Thyroid gland (tissue), 4 donors: ENCODE results near the gene SIRPA. TPM values are rescaled to one million over a fixed set of nuclear protein-coding genes. Genes with fewer than 3 reads are reported as not detected.

ENCODE experiments used
- DNase-seq, 2 donors: peaks; one replicate each; pipeline ENCODE4 v3.0.0-alpha.2; 2019
- H3K27ac ChIP-seq, 3 donors: fragments of 200-600 bp; sonication (generic); 1 replicate in 2 of 3; 2 replicates in 1 of 3; pipeline ENCODE4 v1.5.1; 2016 to 2019; ENCODE audit warnings: mild to moderate bottlenecking in 1 of 3, moderate library complexity in 1 of 3
- H3K27me3 ChIP-seq: fragments of 200-600 bp; sonication (generic); one replicate; pipeline ENCODE4 v1.5.1; 2019
- H3K36me3 ChIP-seq, 2 donors: fragments of 200-600 bp; sonication (generic); one replicate each; pipeline ENCODE4 v1.5.1; 2016 to 2019
- H3K4me1 ChIP-seq, 2 donors: fragments of 200-600 bp; sonication (generic); one replicate each; pipeline ENCODE4 v1.5.1; 2017 to 2019
- H3K4me3 ChIP-seq, 3 donors: fragments of 200-600 bp; sonication (generic); replicated peaks in 1 of 3; 1 replicate in 2 of 3; 2 replicates in 1 of 3; pipeline ENCODE4 v1.5.1; 2016; ENCODE audit warnings: mild to moderate bottlenecking in 1 of 3
- H3K9me3 ChIP-seq: fragments of 200-600 bp; sonication (generic); one replicate; pipeline ENCODE4 v1.5.1; 2017
- POLR2A ChIP-seq, 2 donors: fragments of 450-650 bp; IDR thresholded peaks; one replicate each; pipeline ENCODE4 v1.6.1; 2017; ENCODE audit warnings: antibody characterized with exemption in 2 of 2, mild to moderate bottlenecking in 2 of 2, moderate library complexity in 1 of 2
- WGBS, 2 donors: methylation state at CpG; one replicate each; pipeline ENCODE4 v1.1.5; 2017; 5-methylcytosine and 5-hydroxymethylcytosine counted together
- intact Hi-C: fragments of 100-400 bp; cut with DNase I; formaldehyde crosslinking; loops from one replicate; pipeline ENCODE4 v1.15.1; 2023
- total RNA-seq, 4 donors: library from RNA; depleted of rRNA; stranded (reverse); fragments of >200 nt; gene quantifications; one replicate each; pipeline ENCODE4 v1.2.3, GENCODE V29; 2016
- TF ChIP-seq, protein P1 (sequence below), 6 experiments: fragments of 200-600 bp in 3 of 6; fragments of 450-650 bp in 3 of 6; sonication (generic) in 3 of 6; IDR thresholded peaks; one replicate each; pipeline ENCODE4 v1.5.1; 2016 to 2019; ENCODE audit warnings: antibody characterized with exemption in 6 of 6, mild to moderate bottlenecking in 2 of 6, inconsistent platforms in 1 of 6, moderate library complexity in 1 of 6

The SIRPA gene
- total RNA-seq, 4 donors from 2014 or later: 14.1 to 35.1 (median 25.4) TPM

DNA sequence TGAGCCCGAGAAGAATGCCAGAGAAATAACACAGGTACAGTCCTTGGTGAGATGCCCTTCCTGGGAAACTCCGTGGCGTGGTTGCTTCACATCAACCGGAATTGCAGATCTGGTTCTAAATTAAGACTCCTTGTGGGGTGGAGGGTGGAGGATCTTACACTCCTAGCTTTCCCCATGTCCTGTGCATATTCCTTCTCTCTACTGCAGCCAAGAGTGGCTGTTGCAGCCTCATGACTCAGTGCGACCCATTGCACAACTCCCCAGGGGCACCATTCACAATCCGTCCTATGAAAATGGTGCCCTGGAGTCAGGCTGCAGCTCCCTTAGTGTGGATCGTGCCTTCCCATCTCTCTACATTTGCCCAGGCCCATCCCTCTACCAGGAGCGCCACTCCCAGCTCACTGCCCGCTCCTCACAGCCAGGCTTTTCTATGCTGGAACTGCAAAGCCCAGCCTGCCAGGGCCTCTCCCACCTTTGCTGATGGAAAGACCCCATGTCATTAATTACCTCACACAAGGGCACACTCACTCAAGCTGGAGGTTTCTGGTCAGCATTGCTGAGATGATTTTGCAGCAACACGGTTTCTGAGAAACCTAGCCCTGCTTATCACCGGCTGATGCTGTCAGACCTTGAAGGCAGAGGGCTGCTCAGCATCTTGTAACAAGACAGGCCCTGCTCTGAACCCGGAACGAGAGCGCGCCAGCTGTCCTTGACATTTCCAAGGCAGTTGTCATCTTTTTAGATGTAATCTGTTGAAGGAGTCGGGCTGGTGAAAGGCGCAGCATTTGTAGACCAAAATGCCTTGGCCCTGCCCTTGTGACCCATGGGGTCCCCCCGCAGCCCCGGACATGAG is 39.7 kb downstream of the SIRPA start:
- WGBS, 2 donors: 87 to 89% methylated on average over 19 of the region's 19 CpGs
- no peak overlapping the region for H3K27ac ChIP-seq
- H3K36me3 ChIP-seq: no peaks in the 10 kb centered on the region
- no peak overlapping the region for H3K4me3 ChIP-seq
- peak; percentile 23 to 31 for DNase-seq
- intact Hi-C loops: no loop called here
- H3K27me3 ChIP-seq: no peaks in the 10 kb centered on the region
- TF ChIP-seq, protein P1, sequence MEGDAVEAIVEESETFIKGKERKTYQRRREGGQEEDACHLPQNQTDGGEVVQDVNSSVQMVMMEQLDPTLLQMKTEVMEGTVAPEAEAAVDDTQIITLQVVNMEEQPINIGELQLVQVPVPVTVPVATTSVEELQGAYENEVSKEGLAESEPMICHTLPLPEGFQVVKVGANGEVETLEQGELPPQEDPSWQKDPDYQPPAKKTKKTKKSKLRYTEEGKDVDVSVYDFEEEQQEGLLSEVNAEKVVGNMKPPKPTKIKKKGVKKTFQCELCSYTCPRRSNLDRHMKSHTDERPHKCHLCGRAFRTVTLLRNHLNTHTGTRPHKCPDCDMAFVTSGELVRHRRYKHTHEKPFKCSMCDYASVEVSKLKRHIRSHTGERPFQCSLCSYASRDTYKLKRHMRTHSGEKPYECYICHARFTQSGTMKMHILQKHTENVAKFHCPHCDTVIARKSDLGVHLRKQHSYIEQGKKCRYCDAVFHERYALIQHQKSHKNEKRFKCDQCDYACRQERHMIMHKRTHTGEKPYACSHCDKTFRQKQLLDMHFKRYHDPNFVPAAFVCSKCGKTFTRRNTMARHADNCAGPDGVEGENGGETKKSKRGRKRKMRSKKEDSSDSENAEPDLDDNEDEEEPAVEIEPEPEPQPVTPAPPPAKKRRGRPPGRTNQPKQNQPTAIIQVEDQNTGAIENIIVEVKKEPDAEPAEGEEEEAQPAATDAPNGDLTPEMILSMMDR (IDR thresholded peaks at IDR 0.05): no peak
- TF ChIP-seq POLR2A (IDR thresholded peaks at IDR 0.05): no peak
- no peaks in the 10 kb centered on the region for H3K9me3 ChIP-seq
- no peaks in the 10 kb centered on the region for H3K4me1 ChIP-seq

DNA sequence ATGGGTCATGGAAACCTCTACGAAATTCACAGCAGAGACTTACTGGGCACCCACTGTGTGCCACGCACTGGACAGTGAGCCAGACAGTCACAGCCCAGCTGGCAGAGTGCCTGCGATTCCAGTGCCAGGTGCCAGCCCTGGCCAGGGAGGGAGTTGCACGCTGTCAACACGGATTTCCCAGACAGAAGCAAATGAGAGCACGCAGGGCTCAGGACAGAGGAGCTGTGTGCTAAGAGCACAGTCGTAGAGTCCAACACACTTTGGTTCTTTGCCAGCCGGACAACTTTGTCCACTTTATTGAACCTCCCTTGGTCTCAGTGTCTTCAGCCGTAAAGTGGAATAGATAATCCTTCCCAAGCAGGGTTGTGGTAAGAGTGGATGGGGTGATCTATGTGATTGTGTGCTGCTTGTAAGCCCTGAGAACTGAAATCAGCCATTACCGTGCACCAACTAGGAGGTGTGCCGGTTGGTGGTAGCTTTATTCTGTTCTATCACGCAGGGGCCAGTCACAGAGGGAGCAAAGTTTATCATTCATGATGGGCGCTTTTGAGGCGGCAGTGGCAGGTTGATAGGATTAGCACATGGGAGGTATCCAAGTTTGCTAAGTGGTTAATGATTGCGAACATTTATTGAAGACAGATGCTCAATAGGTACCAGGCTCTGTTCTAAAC is 40.6 kb downstream of the SIRPA start:
- H3K27ac ChIP-seq: no peak overlapping the region
- no peaks in the 10 kb centered on the region for H3K36me3 ChIP-seq
- 76 to 83% methylated on average over 15 of the region's 15 CpGs for WGBS, 2 donors
- no peaks in the 10 kb centered on the region for H3K9me3 ChIP-seq
- no peaks in the 10 kb centered on the region for H3K27me3 ChIP-seq
- H3K4me3 ChIP-seq: no peak overlapping the region
- no peak for TF ChIP-seq POLR2A (IDR thresholded peaks at IDR 0.05)
- TF ChIP-seq, protein P1 (IDR thresholded peaks at IDR 0.05): no peak
- no peak for DNase-seq
- no peaks in the 10 kb centered on the region for H3K4me1 ChIP-seq
- intact Hi-C loops: no loop called here

DNA sequence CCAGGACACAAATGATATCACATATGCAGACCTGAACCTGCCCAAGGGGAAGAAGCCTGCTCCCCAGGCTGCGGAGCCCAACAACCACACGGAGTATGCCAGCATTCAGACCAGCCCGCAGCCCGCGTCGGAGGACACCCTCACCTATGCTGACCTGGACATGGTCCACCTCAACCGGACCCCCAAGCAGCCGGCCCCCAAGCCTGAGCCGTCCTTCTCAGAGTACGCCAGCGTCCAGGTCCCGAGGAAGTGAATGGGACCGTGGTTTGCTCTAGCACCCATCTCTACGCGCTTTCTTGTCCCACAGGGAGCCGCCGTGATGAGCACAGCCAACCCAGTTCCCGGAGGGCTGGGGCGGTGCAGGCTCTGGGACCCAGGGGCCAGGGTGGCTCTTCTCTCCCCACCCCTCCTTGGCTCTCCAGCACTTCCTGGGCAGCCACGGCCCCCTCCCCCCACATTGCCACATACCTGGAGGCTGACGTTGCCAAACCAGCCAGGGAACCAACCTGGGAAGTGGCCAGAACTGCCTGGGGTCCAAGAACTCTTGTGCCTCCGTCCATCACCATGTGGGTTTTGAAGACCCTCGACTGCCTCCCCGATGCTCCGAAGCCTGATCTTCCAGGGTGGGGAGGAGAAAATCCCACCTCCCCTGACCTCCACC is 42.2 kb downstream of the SIRPA start:
- intact Hi-C loops: no loop called here
- no peak for DNase-seq
- H3K36me3 ChIP-seq: no peaks in the 10 kb centered on the region
- no peak overlapping the region for H3K4me3 ChIP-seq
- TF ChIP-seq POLR2A (IDR thresholded peaks at IDR 0.05): no peak
- TF ChIP-seq, protein P1 (IDR thresholded peaks at IDR 0.05): no peak
- no peaks in the 10 kb centered on the region for H3K4me1 ChIP-seq
- WGBS, 2 donors: 92 to 100% methylated on average over 13 to 24 of the region's 25 CpGs
- no peak overlapping the region for H3K27ac ChIP-seq
- H3K27me3 ChIP-seq: no peaks in the 10 kb centered on the region
- no peaks in the 10 kb centered on the region for H3K9me3 ChIP-seq

DNA sequence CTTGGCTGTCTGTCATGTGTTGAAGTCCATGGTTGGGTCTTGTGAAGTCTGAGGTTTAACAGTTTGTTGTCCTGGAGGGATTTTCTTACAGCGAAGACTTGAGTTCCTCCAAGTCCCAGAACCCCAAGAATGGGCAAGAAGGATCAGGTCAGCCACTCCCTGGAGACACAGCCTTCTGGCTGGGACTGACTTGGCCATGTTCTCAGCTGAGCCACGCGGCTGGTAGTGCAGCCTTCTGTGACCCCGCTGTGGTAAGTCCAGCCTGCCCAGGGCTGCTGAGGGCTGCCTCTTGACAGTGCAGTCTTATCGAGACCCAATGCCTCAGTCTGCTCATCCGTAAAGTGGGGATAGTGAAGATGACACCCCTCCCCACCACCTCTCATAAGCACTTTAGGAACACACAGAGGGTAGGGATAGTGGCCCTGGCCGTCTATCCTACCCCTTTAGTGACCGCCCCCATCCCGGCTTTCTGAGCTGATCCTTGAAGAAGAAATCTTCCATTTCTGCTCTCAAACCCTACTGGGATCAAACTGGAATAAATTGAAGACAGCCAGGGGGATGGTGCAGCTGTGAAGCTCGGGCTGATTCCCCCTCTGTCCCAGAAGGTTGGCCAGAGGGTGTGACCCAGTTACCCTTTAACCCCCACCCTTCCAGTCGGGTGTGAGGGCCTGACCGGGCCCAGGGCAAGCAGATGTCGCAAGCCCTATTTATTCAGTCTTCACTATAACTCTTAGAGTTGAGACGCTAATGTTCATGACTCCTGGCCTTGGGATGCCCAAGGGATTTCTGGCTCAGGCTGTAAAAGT is 43.5 kb downstream of the SIRPA start:
- TF ChIP-seq, protein P1 (IDR thresholded peaks at IDR 0.05): no peak
- no peak for TF ChIP-seq POLR2A (IDR thresholded peaks at IDR 0.05)
- no peak for DNase-seq
- H3K36me3 ChIP-seq: no peaks in the 10 kb centered on the region
- no peak overlapping the region for H3K4me3 ChIP-seq
- H3K27ac ChIP-seq: no peak overlapping the region
- H3K4me1 ChIP-seq: no peaks in the 10 kb centered on the region
- 72 to 88% methylated on average over 7 to 12 of the region's 14 CpGs for WGBS, 2 donors
- H3K27me3 ChIP-seq: no peaks in the 10 kb centered on the region
- intact Hi-C loops: no loop called here
- no peaks in the 10 kb centered on the region for H3K9me3 ChIP-seq
